GM23248 (cell line): ENCODE data around the gene ZNF532. TPM values are rescaled to one million over a fixed set of nuclear protein-coding genes. Genes with fewer than 3 reads are reported as not detected.

Experiments
- DNase-seq: peaks from one replicate; pipeline ENCODE4 v3.0.0-alpha.2; 2015
- H2AFZ ChIP-seq: fragments of 200-600 bp; sonication (generic); 2 replicates; pipeline ENCODE4 v1.6.1; 2016; ENCODE audit warnings: antibody characterized with exemption
- H3F3A ChIP-seq: fragments of 200-600 bp; sonication (generic); 2 replicates; pipeline ENCODE4 v1.6.1; 2016; ENCODE audit warnings: mild to moderate bottlenecking, antibody characterized with exemption, mixed run types; ENCODE audit not compliant: insufficient read depth
- H3K27ac ChIP-seq: fragments of 200-600 bp; sonication (generic); 2 replicates; pipeline ENCODE4 v1.5.1; 2016; ENCODE audit warnings: mild to moderate bottlenecking
- H3K27me3 ChIP-seq: fragments of 200-600 bp; sonication (generic); replicated peaks from 2 replicates; pipeline ENCODE4 v1.6.1; 2016; ENCODE audit warnings: mild to moderate bottlenecking; ENCODE audit not compliant: insufficient read depth
- H3K36me3 ChIP-seq: fragments of 200-600 bp; sonication (generic); 2 replicates; pipeline ENCODE4 v1.6.1; 2016; ENCODE audit warnings: low read depth, mild to moderate bottlenecking
- H3K4me1 ChIP-seq: fragments of 200-600 bp; sonication (generic); 2 replicates; pipeline ENCODE4 v1.6.1; 2016; ENCODE audit warnings: mild to moderate bottlenecking; ENCODE audit not compliant: insufficient read depth
- H3K4me2 ChIP-seq: fragments of 200-600 bp; sonication (generic); one replicate; pipeline ENCODE4 v1.6.1; 2016; ENCODE audit warnings: mild to moderate bottlenecking; ENCODE audit not compliant: unreplicated experiment
- H3K4me3 ChIP-seq: fragments of 200-600 bp; sonication (generic); 2 replicates; pipeline ENCODE4 v1.5.1; 2016; ENCODE audit warnings: mild to moderate bottlenecking
- H3K79me2 ChIP-seq: fragments of 200-600 bp; sonication (generic); 2 replicates; pipeline ENCODE4 v1.6.1; 2016; ENCODE audit warnings: mild to moderate bottlenecking; ENCODE audit not compliant: insufficient read depth
- H3K9ac ChIP-seq: fragments of 200-600 bp; sonication (generic); 2 replicates; pipeline ENCODE4 v1.6.1; 2016; ENCODE audit warnings: mild to moderate bottlenecking
- H3K9me2 ChIP-seq: fragments of 200-600 bp; sonication (generic); 2 replicates; pipeline ENCODE4 v1.6.1; 2016; ENCODE audit warnings: mixed run types, mild to moderate bottlenecking, moderate library complexity; ENCODE audit not compliant: insufficient read depth
- H3K9me3 ChIP-seq: fragments of 200-600 bp; sonication (generic); one replicate; pipeline ENCODE4 v1.6.1; 2017; ENCODE audit warnings: low read depth
- H4K20me1 ChIP-seq: fragments of 200-600 bp; sonication (generic); 2 replicates; pipeline ENCODE4 v1.6.0; 2016; ENCODE audit not compliant: insufficient read depth
- EZH2 ChIP-seq: fragments of 200-600 bp; sonication (generic); IDR thresholded peaks from 2 replicates; pipeline ENCODE4 v1.6.1; 2018; ENCODE audit warnings: antibody characterized with exemption, mild to moderate bottlenecking; ENCODE audit not compliant: insufficient read depth, poor library complexity, severe bottlenecking
- EZH2phosphoT487 ChIP-seq: fragments of 200-600 bp; sonication (generic); IDR thresholded peaks from 2 replicates; pipeline ENCODE4 v1.6.1; 2018; ENCODE audit warnings: antibody characterized with exemption, moderate library complexity, mild to moderate bottlenecking, low read depth; ENCODE audit not compliant: insufficient read depth
- WGBS, 2 experiments: methylation state at CpG; one replicate each; pipeline ENCODE4 v1.1.6; 2015 to 2017; ENCODE audit warnings: low lambda C conversion rate in 2 of 2, low coverage in 1 of 2; ENCODE audit errors: missing lambda C conversion rate in 2 of 2; 5-methylcytosine and 5-hydroxymethylcytosine counted together
- in situ Hi-C: fragments of 300-500 bp; cut with MboI; formaldehyde crosslinking; loops from 2 replicates; pipeline ENCODE4 v1.15.0; 2020
- polyA plus RNA-seq: library from polyadenylated mRNA; unstranded; fragments of >200 nt; fragmentation: Nextera tagmentation; extraction: Ambion mirVana; gene quantifications from 2 replicates; pipeline ENCODE4 v1.2.1, GENCODE V29; 2016
- total RNA-seq: library from RNA; depleted of rRNA; stranded (reverse); fragments of >200 nt; shearing (Covaris generic); gene quantifications from 2 replicates; pipeline ENCODE4 v1.2.3, GENCODE V29; 2014

The ZNF532 gene
- total and polyA plus RNA-seq, 2 experiments from 2014 or later: 13.2 to 31.9 TPM

DNA sequence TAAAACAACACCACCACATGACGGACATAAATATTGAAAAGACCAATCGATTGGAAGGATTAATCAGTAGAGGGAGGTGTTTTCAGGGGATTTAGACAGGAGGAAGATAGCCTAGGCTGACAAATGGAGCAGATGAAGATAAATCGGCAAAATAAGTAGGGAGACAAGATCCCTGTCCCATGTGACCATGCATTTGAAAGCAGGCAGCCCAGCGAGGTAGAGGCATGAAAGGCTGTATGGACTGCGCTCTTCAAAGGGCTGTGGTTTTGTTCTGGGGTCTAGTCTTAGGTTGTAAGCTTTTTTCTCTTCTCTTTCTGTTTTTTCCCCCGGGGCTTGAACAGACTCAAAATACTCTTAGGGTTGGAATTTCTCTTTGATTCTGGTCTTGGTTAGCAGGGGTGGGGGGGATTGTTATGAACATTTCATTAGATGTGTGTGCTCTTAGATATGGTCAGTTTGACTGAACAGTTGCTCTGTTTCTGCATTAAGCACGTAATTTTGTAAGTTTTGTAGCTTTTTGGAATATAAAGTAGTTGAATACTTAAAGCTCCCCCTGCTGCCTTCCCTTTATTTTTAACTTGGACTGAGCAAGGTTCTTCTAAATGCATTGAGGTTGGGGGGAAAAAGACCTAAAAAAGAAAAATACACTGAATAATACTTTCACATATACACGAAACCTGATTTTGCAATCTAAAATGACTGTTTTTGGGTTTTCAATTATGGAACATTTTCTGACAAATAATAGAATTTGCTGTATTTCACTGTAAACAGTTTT is 32.2 kb downstream of the ZNF532 start:
- in situ Hi-C loops: no loop called here
- Histone ChIP-seq H3K9ac (no peak overlapping the region), H3K4me2 (no peak overlapping the region), H3K4me1 (no peaks in the 10 kb centered on the region), H3K4me3 (no peak overlapping the region), H3F3A (no peaks in the 10 kb centered on the region), H4K20me1 (no peaks in the 10 kb centered on the region), H3K27me3 (no peaks in the 10 kb centered on the region), H2AFZ (no peak overlapping the region), H3K27ac (no peak overlapping the region), H3K9me3 (no peaks in the 10 kb centered on the region), H3K79me2 (peaks cover 97% of the 10 kb centered on the region), H3K36me3 (no peaks in the 10 kb centered on the region), H3K9me2 (no peaks in the 10 kb centered on the region)
- 87 to 89% methylated on average over 8 of the region's 8 CpGs for WGBS, 2 experiments
- DNase-seq: no peak
- TF ChIP-seq EZH2phosphoT487 (no peak), EZH2 (no peak)

DNA sequence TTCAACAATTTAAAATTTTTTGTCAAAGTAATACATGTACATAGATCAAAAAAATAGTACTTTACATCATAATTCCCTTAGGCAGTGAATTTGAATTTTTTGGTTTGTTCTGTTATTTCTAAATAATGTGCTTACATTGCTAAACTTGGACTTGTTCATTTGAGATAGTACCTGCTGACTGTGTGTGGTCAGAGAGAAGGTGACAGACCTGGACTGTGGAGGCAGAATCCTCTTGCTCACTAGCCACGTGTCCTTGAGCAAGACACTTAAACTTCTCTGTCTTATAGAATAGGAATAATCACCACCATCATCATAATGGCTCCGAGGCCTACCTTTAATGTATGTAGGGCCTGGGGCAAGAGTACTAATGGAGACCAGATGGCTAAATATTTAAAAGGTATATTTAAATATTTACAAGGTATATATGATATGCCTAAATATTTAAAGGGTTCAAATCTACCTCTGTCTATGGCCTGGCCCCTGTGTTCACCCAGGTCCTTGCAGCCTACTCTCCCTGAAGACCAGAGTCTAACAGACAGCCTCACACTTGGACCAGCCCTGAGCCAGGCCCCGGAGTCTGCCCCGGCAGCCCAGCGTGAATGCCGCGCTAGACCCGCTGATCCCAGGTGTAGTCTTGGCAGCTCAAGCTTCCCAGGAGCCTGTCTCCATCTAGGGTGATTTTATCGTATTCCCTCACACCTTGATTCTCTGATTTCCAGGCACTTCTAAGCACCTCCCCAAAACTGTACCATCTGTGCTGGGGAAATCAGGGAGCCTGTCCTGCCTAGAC is 33.5 kb downstream of the ZNF532 start:
- Histone ChIP-seq H3K9me3 (no peaks in the 10 kb centered on the region), H3F3A (no peaks in the 10 kb centered on the region), H3K4me1 (no peaks in the 10 kb centered on the region), H2AFZ (no peak overlapping the region), H3K9me2 (no peaks in the 10 kb centered on the region), H4K20me1 (no peaks in the 10 kb centered on the region), H3K4me3 (no peak overlapping the region), H3K36me3 (no peaks in the 10 kb centered on the region), H3K27ac (no peak overlapping the region), H3K27me3 (no peaks in the 10 kb centered on the region), H3K79me2 (peaks cover 96% of the 10 kb centered on the region), H3K9ac (no peak overlapping the region), H3K4me2 (no peak overlapping the region)
- no peak for DNase-seq
- in situ Hi-C loops: no loop called here
- TF ChIP-seq EZH2phosphoT487: no peak
- no peak for TF ChIP-seq EZH2
- 91 to 93% methylated on average over 9 of the region's 9 CpGs for WGBS, 2 experiments

DNA sequence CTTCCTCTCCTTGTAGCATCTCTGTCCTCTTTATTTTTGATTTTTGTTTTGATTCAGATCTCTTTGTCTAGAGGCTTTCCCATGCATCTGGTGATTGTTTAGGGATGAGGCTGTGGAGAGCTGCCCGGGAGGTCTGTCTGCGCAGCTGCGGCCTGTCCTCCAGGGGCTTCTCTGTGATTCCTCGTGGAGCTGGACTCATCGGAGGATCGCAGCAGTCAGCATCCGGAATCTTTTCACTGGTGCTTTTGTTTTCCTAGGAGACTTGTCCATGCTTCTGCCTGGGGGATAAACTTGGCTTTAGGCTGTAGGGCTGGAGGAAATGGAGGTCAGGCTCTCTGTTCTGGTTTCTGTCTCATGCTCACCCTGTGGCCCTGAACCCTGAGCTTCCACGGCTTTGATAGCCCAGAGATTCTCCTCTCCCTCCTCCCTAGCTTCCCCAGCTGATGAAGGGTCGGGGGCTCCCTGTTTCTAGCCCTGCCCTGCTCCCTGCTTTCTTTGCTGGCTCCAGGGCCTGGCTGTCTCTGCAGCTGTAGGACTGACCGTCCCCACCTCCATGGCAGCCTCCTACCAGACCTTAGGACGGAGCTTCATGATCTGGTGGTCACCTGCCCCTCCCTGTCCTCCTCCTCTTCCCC is 35.5 kb downstream of the ZNF532 start:
- no peaks in the 10 kb centered on the region for H3K4me1 ChIP-seq
- H3K9me3 ChIP-seq: no peaks in the 10 kb centered on the region
- H3K36me3 ChIP-seq: no peaks in the 10 kb centered on the region
- no peak overlapping the region for H3K9ac ChIP-seq
- in situ Hi-C loops: no loop called here
- no peak overlapping the region for H3K4me3 ChIP-seq
- H4K20me1 ChIP-seq: no peaks in the 10 kb centered on the region
- no peak overlapping the region for H3K4me2 ChIP-seq
- no peak overlapping the region for H3K27ac ChIP-seq
- no peaks in the 10 kb centered on the region for H3F3A ChIP-seq
- H2AFZ ChIP-seq: no peak overlapping the region
- DNase-seq: no peak
- peaks cover 96% of the 10 kb centered on the region for H3K79me2 ChIP-seq
- H3K9me2 ChIP-seq: no peaks in the 10 kb centered on the region
- TF ChIP-seq EZH2 (no peak), EZH2phosphoT487 (no peak)
- 84 to 86% methylated on average over 11 of the region's 11 CpGs for WGBS, 2 experiments
- H3K27me3 ChIP-seq: no peaks in the 10 kb centered on the region

DNA sequence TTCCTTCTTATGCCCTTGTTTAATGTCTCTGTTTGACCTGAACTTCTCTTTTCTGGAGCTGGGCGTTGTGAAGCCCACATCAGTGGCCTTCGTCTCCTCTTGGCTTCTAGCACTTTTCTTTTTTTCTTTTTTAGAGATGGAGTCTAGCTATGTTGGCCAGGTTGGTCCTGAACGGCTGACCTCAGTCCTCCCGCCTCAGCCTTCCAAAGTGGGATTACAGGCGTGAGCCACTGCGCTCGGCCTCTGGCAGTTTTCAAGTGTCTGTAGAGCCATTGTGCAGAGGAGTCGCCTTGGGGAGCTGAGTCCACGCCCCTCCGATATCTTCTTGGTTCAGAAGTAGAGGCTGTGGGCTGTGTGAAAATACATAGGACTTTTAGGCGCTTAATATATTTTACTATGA is 36.5 kb downstream of the ZNF532 start:
- H3K27ac ChIP-seq: no peak overlapping the region
- no peaks in the 10 kb centered on the region for H3K27me3 ChIP-seq
- H3K4me3 ChIP-seq: no peak overlapping the region
- in situ Hi-C loops: no loop called here
- H2AFZ ChIP-seq: no peak overlapping the region
- TF ChIP-seq EZH2: no peak
- TF ChIP-seq EZH2phosphoT487: no peak
- H4K20me1 ChIP-seq: no peaks in the 10 kb centered on the region
- H3K9me2 ChIP-seq: no peaks in the 10 kb centered on the region
- no peak for DNase-seq
- no peaks in the 10 kb centered on the region for H3K4me1 ChIP-seq
- H3K36me3 ChIP-seq: no peaks in the 10 kb centered on the region
- peaks cover 96% of the 10 kb centered on the region for H3K79me2 ChIP-seq
- no peak overlapping the region for H3K4me2 ChIP-seq
- WGBS, 2 experiments: 97 to 99% methylated on average over 11 of the region's 11 CpGs
- H3K9ac ChIP-seq: no peak overlapping the region
- no peaks in the 10 kb centered on the region for H3K9me3 ChIP-seq
- no peaks in the 10 kb centered on the region for H3F3A ChIP-seq
